PC-3 (cell line): Measurements from ENCODE around the gene FSTL5. TPM values are rescaled to one million over a fixed set of nuclear protein-coding genes. Genes with fewer than 3 reads are reported as not detected.

Experiments used
- ATAC-seq: fragments of 200-7000 bp; cut with Tn5 transposase; 2 replicates; pipeline ENCODE4 v1.9.1; 2020; ENCODE audit warnings: mild to moderate bottlenecking, moderate library complexity
- BruUV-seq: library from RNA; stranded (reverse); fragments of 400-500 nt; replicated peaks from 2 replicates; lab custom pipeline; 2021; lab: Mats Ljungman, UMichigan
- CTCF ChIA-PET: fragments of 300-600 bp; sonication (Branson Sonifier 250); formaldehyde crosslinking; loops from one replicate; lab custom pipeline; 2022; ENCODE audit warnings: antibody characterized with exemption; lab: Charles Lee
- POLR2A ChIA-PET: fragments of 300-600 bp; sonication (Branson Sonifier 250); formaldehyde crosslinking; loops from one replicate; lab custom pipeline; 2022; ENCODE audit warnings: antibody characterized with exemption; ENCODE audit not compliant: unreplicated experiment; lab: Charles Lee
- DNase-seq: peaks from one replicate; pipeline ENCODE4 v3.0.0-alpha.2; 2015
- H2AFZ ChIP-seq: fragments of 300-600 bp; sonication (generic); 2 replicates; pipeline ENCODE4 v1.6.0; 2016; ENCODE audit warnings: antibody characterized with exemption, low read length
- H3F3A ChIP-seq: fragments of 300-600 bp; sonication (generic); one replicate; pipeline ENCODE4 v1.6.0; 2017; ENCODE audit warnings: antibody characterized with exemption, low read length, control low read depth, mild to moderate bottlenecking; ENCODE audit not compliant: unreplicated experiment
- H3K27ac ChIP-seq: fragments of 300-600 bp; sonication (generic); 2 replicates; pipeline ENCODE4 v1.5.1; 2016; ENCODE audit warnings: mild to moderate bottlenecking, low read length
- H3K27me3 ChIP-seq: fragments of 300-600 bp; sonication (generic); 2 replicates; pipeline ENCODE4 v1.6.1; 2016; ENCODE audit warnings: low read length, mixed read lengths
- H3K36me3 ChIP-seq: fragments of 300-600 bp; sonication (generic); 2 replicates; pipeline ENCODE4 v1.6.1; 2016; ENCODE audit warnings: low read depth, mixed run types, low read length, mixed read lengths
- H3K4me1 ChIP-seq: fragments of 300-600 bp; sonication (generic); 2 replicates; pipeline ENCODE4 v1.5.1; 2016; ENCODE audit warnings: low read length; ENCODE audit not compliant: insufficient read depth
- H3K4me2 ChIP-seq: fragments of 300-600 bp; sonication (generic); 2 replicates; pipeline ENCODE4 v1.6.0; 2016; ENCODE audit warnings: low read length
- H3K4me3 ChIP-seq: fragments of 300-600 bp; sonication (generic); 2 replicates; pipeline ENCODE4 v1.5.1; 2016; ENCODE audit warnings: mild to moderate bottlenecking, low read length, mixed read lengths
- H3K79me2 ChIP-seq: fragments of 300-600 bp; sonication (generic); 2 replicates; pipeline ENCODE4 v1.6.1; 2017; ENCODE audit warnings: low read length, mixed read lengths
- H3K9ac ChIP-seq: fragments of 300-600 bp; sonication (generic); 2 replicates; pipeline ENCODE4 v1.6.0; 2016; ENCODE audit warnings: mild to moderate bottlenecking, low read length
- H3K9me2 ChIP-seq: fragments of 300-600 bp; sonication (generic); replicated peaks from 2 replicates; pipeline ENCODE4 v1.6.1; 2016; ENCODE audit warnings: mixed run types, low read length, mixed read lengths
- H3K9me3 ChIP-seq: fragments of 300-600 bp; sonication (generic); 2 replicates; pipeline ENCODE4 v1.6.1; 2016; ENCODE audit warnings: low read length, mixed read lengths
- H4K20me1 ChIP-seq: fragments of 300-600 bp; sonication (generic); 2 replicates; pipeline ENCODE4 v1.6.1; 2016; ENCODE audit warnings: low read length, mixed read lengths
- EZH2 ChIP-seq: fragments of 300-600 bp; sonication (generic); IDR thresholded peaks from one replicate; pipeline ENCODE4 v1.6.1; 2017; ENCODE audit warnings: antibody characterized with exemption, mild to moderate bottlenecking, low read length; ENCODE audit not compliant: unreplicated experiment
- EZH2phosphoT487 ChIP-seq: fragments of 300-600 bp; sonication (generic); IDR thresholded peaks from 2 replicates; pipeline ENCODE4 v1.6.1; 2018; ENCODE audit warnings: mild to moderate bottlenecking, antibody characterized with exemption, low read length, borderline replicate concordance
- intact Hi-C: fragments of 100-400 bp; cut with micrococcal nuclease; formaldehyde crosslinking; loops from 2 replicates; pipeline ENCODE4 v1.9.0; 2023
- total RNA-seq: library from RNA; depleted of rRNA; stranded (reverse); fragments of >200 nt; gene quantifications from 2 replicates; pipeline ENCODE4 v1.2.3, GENCODE V29; 2014
- TF ChIP-seq, protein P1 (sequence below): fragments of 300-600 bp; sonication (generic); conservative IDR thresholded peaks from 2 replicates; pipeline ENCODE4 v1.5.1; 2017; ENCODE audit warnings: antibody characterized with exemption, low read depth, mild to moderate bottlenecking, low read length

Gene FSTL5
- total RNA-seq, 1 experiment from 2014 or later = not detected

- CTCF ChIA-PET = no interaction called here
- Histone ChIP-seq H3K36me3 (no peaks in the 10 kb centered on the region), H3K9me2 (no peaks in the 10 kb centered on the region), H3K4me1 (no peaks in the 10 kb centered on the region), H3K9ac (no peak overlapping the region), H3F3A (no peaks in the 10 kb centered on the region), H4K20me1 (no peaks in the 10 kb centered on the region), H2AFZ (no peak overlapping the region), H3K4me2 (no peak overlapping the region), H3K27ac (no peak overlapping the region), H3K4me3 (no peak overlapping the region), H3K27me3 (no peaks in the 10 kb centered on the region), H3K79me2 (no peaks in the 10 kb centered on the region), H3K9me3 (no peaks in the 10 kb centered on the region)
- intact Hi-C loops = no loop called here
- POLR2A ChIA-PET = no interaction called here
- ATAC-seq (no peak), DNase-seq (no peak)
- no peak for TF ChIP-seq EZH2phosphoT487
- TF ChIP-seq EZH2 = no peak
- TF ChIP-seq, protein P1, sequence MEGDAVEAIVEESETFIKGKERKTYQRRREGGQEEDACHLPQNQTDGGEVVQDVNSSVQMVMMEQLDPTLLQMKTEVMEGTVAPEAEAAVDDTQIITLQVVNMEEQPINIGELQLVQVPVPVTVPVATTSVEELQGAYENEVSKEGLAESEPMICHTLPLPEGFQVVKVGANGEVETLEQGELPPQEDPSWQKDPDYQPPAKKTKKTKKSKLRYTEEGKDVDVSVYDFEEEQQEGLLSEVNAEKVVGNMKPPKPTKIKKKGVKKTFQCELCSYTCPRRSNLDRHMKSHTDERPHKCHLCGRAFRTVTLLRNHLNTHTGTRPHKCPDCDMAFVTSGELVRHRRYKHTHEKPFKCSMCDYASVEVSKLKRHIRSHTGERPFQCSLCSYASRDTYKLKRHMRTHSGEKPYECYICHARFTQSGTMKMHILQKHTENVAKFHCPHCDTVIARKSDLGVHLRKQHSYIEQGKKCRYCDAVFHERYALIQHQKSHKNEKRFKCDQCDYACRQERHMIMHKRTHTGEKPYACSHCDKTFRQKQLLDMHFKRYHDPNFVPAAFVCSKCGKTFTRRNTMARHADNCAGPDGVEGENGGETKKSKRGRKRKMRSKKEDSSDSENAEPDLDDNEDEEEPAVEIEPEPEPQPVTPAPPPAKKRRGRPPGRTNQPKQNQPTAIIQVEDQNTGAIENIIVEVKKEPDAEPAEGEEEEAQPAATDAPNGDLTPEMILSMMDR = no peak
- BruUV-seq = no TSS peak
Measured at GRCh38 chr4:161704040-161704439, 459.8 kb downstream of the FSTL5 start.

DNA sequence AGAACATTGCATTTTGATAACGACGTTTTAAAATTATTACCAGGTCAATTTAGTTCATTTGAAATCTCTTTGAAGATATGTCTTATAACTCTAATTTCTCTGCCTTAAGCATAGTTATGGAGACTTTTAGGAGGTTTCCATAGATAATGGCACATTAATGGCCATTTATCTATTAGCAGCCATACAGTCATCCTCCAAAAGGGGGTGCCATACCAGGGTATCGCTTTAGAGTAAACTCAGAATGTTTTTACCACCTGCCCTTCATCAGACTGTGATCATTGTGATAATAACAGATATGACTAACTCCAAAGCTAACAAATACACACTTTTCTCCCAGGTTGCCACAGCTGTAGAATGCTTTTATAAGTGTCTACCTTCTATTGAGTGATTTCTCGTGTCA is 461.5 kb downstream of the FSTL5 start:
- no peaks in the 10 kb centered on the region for H4K20me1 ChIP-seq
- no peaks in the 10 kb centered on the region for H3K9me3 ChIP-seq
- ATAC-seq (no peak), DNase-seq (peak; percentile 16)
- POLR2A ChIA-PET = no interaction called here
- no peaks in the 10 kb centered on the region for H3K9me2 ChIP-seq
- H3K4me2 ChIP-seq = no peak overlapping the region
- no peak overlapping the region for H3K4me3 ChIP-seq
- no peak overlapping the region for H3K27ac ChIP-seq
- TF ChIP-seq, protein P1 = peak; percentile 51
- TF ChIP-seq EZH2phosphoT487 (no peak), EZH2 (no peak)
- H3F3A ChIP-seq = no peaks in the 10 kb centered on the region
- H2AFZ ChIP-seq = no peak overlapping the region
- CTCF ChIA-PET = no interaction called here
- H3K36me3 ChIP-seq = no peaks in the 10 kb centered on the region
- H3K79me2 ChIP-seq = no peaks in the 10 kb centered on the region
- no peaks in the 10 kb centered on the region for H3K4me1 ChIP-seq
- intact Hi-C loops = no loop called here
- no peak overlapping the region for H3K9ac ChIP-seq
- H3K27me3 ChIP-seq = no peaks in the 10 kb centered on the region
- BruUV-seq = no TSS peak

DNA sequence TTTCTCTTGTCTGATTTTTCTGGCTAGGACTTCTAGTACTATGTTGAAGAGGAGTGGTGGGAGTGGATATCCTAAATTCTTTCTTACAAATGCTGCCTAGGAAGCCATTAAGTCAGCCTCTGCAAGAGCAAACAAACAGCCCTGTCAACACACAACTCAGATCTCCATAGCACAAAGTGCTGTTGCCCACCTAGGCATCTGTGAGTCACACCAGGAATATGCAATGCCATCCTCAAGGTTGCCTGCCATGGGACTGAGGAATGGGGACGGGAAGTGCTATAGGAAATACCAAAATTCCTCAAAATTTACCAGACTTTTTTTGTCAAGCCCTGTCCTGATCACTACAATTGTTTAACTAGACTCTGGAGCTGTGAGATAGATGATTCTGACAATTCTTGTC is 466.9 kb downstream of the FSTL5 start:
- Histone ChIP-seq H3K27me3 (no peaks in the 10 kb centered on the region), H3K79me2 (no peaks in the 10 kb centered on the region), H3K4me2 (no peak overlapping the region), H3K36me3 (no peaks in the 10 kb centered on the region), H3K27ac (no peak overlapping the region), H2AFZ (no peak overlapping the region), H3F3A (no peaks in the 10 kb centered on the region), H3K4me1 (no peaks in the 10 kb centered on the region), H3K9ac (no peak overlapping the region), H3K9me2 (no peaks in the 10 kb centered on the region), H3K4me3 (no peak overlapping the region), H3K9me3 (no peaks in the 10 kb centered on the region), H4K20me1 (no peaks in the 10 kb centered on the region)
- TF ChIP-seq, protein P1 = no peak
- peak; percentile 33 for DNase-seq
- ChIA-PET POLR2A (no interaction called here), CTCF (no interaction called here)
- no TSS peak for BruUV-seq
- intact Hi-C loops = no loop called here
- ATAC-seq = no peak
